Adrenal gland (tissue), 5 donors: ENCODE results near the gene LPP.

ENCODE experiments used
- POLR2A ChIP-seq, 2 donors: fragments of 450-650 bp; IDR thresholded peaks; one replicate each; pipeline ENCODE4 v1.6.1; 2017; ENCODE audit warnings: antibody characterized with exemption in 2 of 2, mild to moderate bottlenecking in 2 of 2, moderate library complexity in 1 of 2
- TF ChIP-seq, protein P1 (sequence below), 6 experiments: fragments of 450-650 bp in 4 of 6; fragments of 200-600 bp in 2 of 6; sonication (generic) in 1 of 6; IDR thresholded peaks; 1 replicate in 5 of 6; 2 replicates in 1 of 6; pipeline versions ENCODE4 v1.5.1 to v1.8.0; 2016 to 2021; ENCODE audit warnings: antibody characterized with exemption in 6 of 6, mild to moderate bottlenecking in 2 of 6, moderate library complexity in 1 of 6
- donor health status: DM: no; HTN: no; CAD: no.

DNA sequence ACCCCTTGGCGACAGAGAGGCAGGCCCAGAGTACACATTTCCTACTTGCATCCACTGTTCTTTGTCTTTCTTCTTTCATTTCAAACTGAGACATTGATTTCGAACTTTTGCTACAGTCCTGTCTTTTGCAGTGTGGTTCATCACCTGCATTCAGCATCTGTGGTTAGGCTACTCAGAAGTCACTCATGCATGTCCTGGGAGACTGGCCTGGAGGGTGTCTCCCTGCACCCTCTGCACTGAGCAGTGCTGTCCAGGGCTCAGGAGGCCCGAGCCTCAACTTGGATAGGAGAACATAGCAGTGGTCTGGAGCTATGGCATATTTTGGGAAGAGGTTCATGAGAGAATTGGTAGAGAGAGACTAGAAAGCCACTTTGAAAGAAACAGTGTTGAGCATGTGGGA lies 777.6 kb downstream of the LPP start:
- TF ChIP-seq POLR2A (IDR thresholded peaks at IDR 0.05) = no peak
- TF ChIP-seq, protein P1, sequence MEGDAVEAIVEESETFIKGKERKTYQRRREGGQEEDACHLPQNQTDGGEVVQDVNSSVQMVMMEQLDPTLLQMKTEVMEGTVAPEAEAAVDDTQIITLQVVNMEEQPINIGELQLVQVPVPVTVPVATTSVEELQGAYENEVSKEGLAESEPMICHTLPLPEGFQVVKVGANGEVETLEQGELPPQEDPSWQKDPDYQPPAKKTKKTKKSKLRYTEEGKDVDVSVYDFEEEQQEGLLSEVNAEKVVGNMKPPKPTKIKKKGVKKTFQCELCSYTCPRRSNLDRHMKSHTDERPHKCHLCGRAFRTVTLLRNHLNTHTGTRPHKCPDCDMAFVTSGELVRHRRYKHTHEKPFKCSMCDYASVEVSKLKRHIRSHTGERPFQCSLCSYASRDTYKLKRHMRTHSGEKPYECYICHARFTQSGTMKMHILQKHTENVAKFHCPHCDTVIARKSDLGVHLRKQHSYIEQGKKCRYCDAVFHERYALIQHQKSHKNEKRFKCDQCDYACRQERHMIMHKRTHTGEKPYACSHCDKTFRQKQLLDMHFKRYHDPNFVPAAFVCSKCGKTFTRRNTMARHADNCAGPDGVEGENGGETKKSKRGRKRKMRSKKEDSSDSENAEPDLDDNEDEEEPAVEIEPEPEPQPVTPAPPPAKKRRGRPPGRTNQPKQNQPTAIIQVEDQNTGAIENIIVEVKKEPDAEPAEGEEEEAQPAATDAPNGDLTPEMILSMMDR (IDR thresholded peaks at IDR 0.05) = no peak
